Measurements from ENCODE around the gene ATP2A1. TPM values are rescaled to one million over a fixed set of nuclear protein-coding genes. Genes with fewer than 3 reads are reported as not detected.
"Not testable (repeated sequence)": the region's sequence is repeated elsewhere in the genome, so short reads cannot be mapped to it uniquely, and the experiment has no call there.

ATP2A1 gene
- total and polyA plus RNA-seq, 4 donors, result 0.34 to 0.92 (median 0.44) TPM

DNA sequence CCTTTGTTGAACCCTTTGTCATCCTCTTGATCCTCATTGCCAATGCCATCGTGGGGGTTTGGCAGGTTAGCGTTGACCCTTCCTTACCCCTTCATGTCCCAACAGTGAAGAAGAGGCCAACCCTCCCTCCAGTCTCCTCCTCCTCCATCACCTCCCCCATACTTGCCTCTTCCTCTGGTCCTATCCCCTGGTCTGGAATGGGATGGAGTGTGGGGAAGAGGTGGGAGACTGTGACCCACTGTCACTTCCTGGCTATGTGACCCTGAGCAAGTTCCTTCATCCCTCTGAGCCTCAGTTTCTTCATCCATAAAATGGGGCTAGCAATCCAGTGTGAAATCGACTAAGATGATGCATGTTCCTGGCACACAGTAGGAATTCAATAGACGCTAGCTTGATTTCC lies 2.7 kb downstream of the ATP2A1 start:
- Histone ChIP-seq H3K27ac (ENCODE audit: low read depth in 1 of 2, low read length in 1 of 2) (no peak overlapping the region), H3K27me3 (ENCODE audit: control insufficient read depth in 3 of 3, insufficient read depth in 3 of 3, low read length in 2 of 3) (peaks cover 0 to 9% (median 0%) of the 10 kb centered on the region in 3 donors), H3K4me1 (ENCODE audit: control insufficient read depth in 5 of 5, insufficient read depth in 5 of 5, low read length in 5 of 5) (peaks cover 0 to 22% (median 6%) of the 10 kb centered on the region in 5 donors), H3K36me3 (ENCODE audit: control insufficient read depth in 4 of 4, insufficient read depth in 4 of 4, low read length in 4 of 4) (no peaks in the 10 kb centered on the region), H3K9ac (ENCODE audit: insufficient read depth in 1 of 2, low read length in 2 of 2) (no peak overlapping the region), H3K4me3 (no peak overlapping the region), H3K9me3 (ENCODE audit: control insufficient read depth in 4 of 4, insufficient read depth in 3 of 4, low read length in 3 of 4) (no peaks in the 10 kb centered on the region)
- no peak for ATAC-seq (ENCODE audit: insufficient read depth, low FRiP score)
- DNase-seq, result no peak
- TF ChIP-seq, protein P1, sequence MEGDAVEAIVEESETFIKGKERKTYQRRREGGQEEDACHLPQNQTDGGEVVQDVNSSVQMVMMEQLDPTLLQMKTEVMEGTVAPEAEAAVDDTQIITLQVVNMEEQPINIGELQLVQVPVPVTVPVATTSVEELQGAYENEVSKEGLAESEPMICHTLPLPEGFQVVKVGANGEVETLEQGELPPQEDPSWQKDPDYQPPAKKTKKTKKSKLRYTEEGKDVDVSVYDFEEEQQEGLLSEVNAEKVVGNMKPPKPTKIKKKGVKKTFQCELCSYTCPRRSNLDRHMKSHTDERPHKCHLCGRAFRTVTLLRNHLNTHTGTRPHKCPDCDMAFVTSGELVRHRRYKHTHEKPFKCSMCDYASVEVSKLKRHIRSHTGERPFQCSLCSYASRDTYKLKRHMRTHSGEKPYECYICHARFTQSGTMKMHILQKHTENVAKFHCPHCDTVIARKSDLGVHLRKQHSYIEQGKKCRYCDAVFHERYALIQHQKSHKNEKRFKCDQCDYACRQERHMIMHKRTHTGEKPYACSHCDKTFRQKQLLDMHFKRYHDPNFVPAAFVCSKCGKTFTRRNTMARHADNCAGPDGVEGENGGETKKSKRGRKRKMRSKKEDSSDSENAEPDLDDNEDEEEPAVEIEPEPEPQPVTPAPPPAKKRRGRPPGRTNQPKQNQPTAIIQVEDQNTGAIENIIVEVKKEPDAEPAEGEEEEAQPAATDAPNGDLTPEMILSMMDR (IDR thresholded peaks at IDR 0.05; ENCODE audit: control extremely low read depth, extremely low read depth), result no peak
- 81 to 83% methylated on average over 4 of the region's 4 CpGs for WGBS, 2 donors

DNA sequence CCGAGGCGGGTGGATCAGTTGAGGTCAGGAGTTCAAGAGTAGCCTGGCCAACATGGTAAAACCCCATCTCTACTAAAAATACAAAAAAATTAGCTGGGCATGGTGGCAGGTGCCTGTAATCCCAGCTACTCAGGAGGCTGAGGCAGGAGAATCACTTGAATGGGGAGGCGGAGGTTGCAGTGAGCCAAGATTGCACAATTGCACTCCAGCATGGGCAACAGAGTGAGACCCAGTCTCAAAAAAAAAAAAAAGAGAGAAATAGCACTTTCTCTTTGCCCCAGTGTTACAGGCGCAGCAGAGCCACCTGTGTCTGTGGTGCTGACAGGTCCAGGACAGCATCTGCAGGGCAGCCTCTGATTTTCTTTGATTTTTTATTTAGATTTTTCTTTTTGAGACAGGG lies 3.3 kb downstream of the ATP2A1 start:
- 74 to 87% methylated on average over 4 of the region's 4 CpGs for WGBS, 2 donors
- not testable (repeated sequence) for H3K27me3 ChIP-seq (ENCODE audit: control insufficient read depth in 3 of 3, insufficient read depth in 3 of 3, low read length in 2 of 3); H3K9me3 ChIP-seq (ENCODE audit: control insufficient read depth in 4 of 4, insufficient read depth in 3 of 4, low read length in 3 of 4); H3K36me3 ChIP-seq (ENCODE audit: control insufficient read depth in 4 of 4, insufficient read depth in 4 of 4, low read length in 4 of 4); H3K4me3 ChIP-seq; H3K27ac ChIP-seq (ENCODE audit: low read depth in 1 of 2, low read length in 1 of 2); DNase-seq; ATAC-seq (ENCODE audit: insufficient read depth, low FRiP score); H3K9ac ChIP-seq (ENCODE audit: insufficient read depth in 1 of 2, low read length in 2 of 2)
- H3K4me1 ChIP-seq (ENCODE audit: control insufficient read depth in 5 of 5, insufficient read depth in 5 of 5, low read length in 5 of 5), result peaks cover 0 to 22% (median 6%) of the 10 kb centered on the region in 5 donors

DNA sequence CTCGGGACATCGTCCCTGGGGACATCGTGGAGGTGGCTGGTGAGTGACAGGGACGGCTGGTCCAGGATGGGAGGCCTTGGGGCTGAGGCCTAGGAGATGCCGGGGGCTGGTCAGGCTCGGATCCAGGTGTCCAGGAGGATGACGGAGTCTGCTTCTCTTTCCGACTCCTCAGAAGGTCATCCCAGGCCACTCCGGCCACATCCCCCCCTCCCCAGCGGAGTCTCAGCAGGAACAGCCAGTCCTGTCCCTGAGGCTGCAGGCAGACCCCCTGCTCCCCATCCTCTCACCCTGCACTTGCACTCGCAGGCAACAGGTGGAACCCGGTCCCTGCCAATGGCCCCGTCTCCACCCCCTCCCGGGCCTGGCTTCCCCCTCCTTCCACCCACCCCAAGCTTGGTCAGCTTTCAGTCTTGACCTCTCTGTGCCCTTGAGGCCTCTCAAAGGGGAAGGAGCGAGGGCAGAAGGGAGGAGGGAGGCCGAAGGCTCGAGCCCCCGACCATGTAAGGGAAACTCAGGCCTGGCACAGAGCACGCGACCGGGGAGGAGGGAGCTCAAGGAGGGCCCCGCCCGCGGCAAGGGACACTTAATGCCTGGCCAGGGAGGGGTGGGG lies 4.4 kb downstream of the ATP2A1 start:
- Histone ChIP-seq H3K9ac (ENCODE audit: insufficient read depth in 1 of 2, low read length in 2 of 2) (no peak overlapping the region), H3K9me3 (ENCODE audit: control insufficient read depth in 4 of 4, insufficient read depth in 3 of 4, low read length in 3 of 4) (no peaks in the 10 kb centered on the region), H3K27me3 (ENCODE audit: control insufficient read depth in 3 of 3, insufficient read depth in 3 of 3, low read length in 2 of 3) (peaks cover 0 to 9% (median 0%) of the 10 kb centered on the region in 3 donors), H3K27ac (ENCODE audit: low read depth in 1 of 2, low read length in 1 of 2) (no peak overlapping the region), H3K36me3 (ENCODE audit: control insufficient read depth in 4 of 4, insufficient read depth in 4 of 4, low read length in 4 of 4) (no peaks in the 10 kb centered on the region), H3K4me3 (no peak overlapping the region), H3K4me1 (ENCODE audit: control insufficient read depth in 5 of 5, insufficient read depth in 5 of 5, low read length in 5 of 5) (peaks cover 0 to 22% (median 6%) of the 10 kb centered on the region in 5 donors)
- DNase-seq (peak in 1 of 3 donors; percentile 7), ATAC-seq (ENCODE audit: insufficient read depth, low FRiP score) (no peak)
- WGBS, 2 donors, result 49 to 60% methylated on average over 22 to 24 of the region's 24 CpGs
- TF ChIP-seq, protein P1 (IDR thresholded peaks at IDR 0.05; ENCODE audit: control extremely low read depth, extremely low read depth), result no peak

DNA sequence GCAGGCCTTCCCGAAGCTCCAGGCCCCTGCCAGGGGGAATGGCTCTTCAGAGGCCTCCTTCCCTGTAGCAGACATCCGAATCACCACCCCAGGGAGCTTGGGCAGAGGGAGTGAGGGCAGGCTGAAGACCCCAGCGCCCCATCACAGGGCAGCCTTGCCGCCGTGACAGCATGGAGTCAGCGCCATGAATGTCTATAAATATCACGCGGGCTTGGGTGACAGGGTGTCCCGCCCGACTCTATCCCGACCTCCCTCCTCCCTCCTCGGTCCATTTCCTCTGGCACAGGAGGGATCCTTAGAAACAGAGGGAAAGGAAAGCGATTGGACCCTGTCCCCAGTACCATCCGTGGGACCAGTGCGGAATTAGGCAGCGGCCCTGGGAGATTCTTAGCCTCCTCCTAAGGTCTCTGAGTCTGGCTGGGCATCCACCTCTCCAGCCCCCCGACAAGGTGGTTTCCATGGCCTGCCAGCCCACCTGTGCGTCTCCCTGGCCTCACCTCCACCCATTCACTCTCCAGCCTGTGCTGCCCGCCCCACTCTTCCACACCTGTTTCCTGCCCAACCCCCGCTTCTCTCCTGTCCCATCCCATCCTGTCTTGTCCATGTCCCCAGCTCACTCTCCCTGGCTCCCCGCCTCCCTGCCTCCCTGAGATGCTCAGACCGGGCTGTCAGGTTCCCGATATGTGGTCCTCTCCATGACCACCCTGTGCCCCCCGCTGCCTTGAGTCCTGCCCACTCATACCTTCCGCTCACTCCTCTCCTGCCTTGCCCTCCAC lies 5.1 kb downstream of the ATP2A1 start:
- H3K9me3 ChIP-seq (ENCODE audit: control insufficient read depth in 4 of 4, insufficient read depth in 3 of 4, low read length in 3 of 4), result no peaks in the 10 kb centered on the region
- WGBS, 2 donors, result 60 to 85% methylated on average over 24 to 25 of the region's 25 CpGs
- TF ChIP-seq, protein P1 (IDR thresholded peaks at IDR 0.05; ENCODE audit: control extremely low read depth, extremely low read depth), result no peak
- peaks cover 0 to 9% (median 0%) of the 10 kb centered on the region in 3 donors for H3K27me3 ChIP-seq (ENCODE audit: control insufficient read depth in 3 of 3, insufficient read depth in 3 of 3, low read length in 2 of 3)
- no peak overlapping the region for H3K27ac ChIP-seq (ENCODE audit: low read depth in 1 of 2, low read length in 1 of 2)
- no peak overlapping the region for H3K9ac ChIP-seq (ENCODE audit: insufficient read depth in 1 of 2, low read length in 2 of 2)
- ATAC-seq (ENCODE audit: insufficient read depth, low FRiP score), result no peak
- no peaks in the 10 kb centered on the region for H3K36me3 ChIP-seq (ENCODE audit: control insufficient read depth in 4 of 4, insufficient read depth in 4 of 4, low read length in 4 of 4)
- peaks cover 0 to 22% (median 6%) of the 10 kb centered on the region in 5 donors for H3K4me1 ChIP-seq (ENCODE audit: control insufficient read depth in 5 of 5, insufficient read depth in 5 of 5, low read length in 5 of 5)
- no peak for DNase-seq
- no peak overlapping the region for H3K4me3 ChIP-seq
